Measurements from ENCODE around the gene TSPAN17. TPM values are rescaled to one million over a fixed set of nuclear protein-coding genes. Genes with fewer than 3 reads are reported as not detected.

Gene TSPAN17, protein sequence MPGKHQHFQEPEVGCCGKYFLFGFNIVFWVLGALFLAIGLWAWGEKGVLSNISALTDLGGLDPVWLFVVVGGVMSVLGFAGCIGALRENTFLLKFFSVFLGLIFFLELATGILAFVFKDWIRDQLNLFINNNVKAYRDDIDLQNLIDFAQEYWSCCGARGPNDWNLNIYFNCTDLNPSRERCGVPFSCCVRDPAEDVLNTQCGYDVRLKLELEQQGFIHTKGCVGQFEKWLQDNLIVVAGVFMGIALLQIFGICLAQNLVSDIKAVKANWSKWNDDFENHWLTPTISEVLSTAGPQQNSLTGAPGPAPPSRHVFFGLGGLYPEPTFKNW
- total RNA-seq: 10 to 100 TPM; 44.6 to 48.0 TPM

DNA sequence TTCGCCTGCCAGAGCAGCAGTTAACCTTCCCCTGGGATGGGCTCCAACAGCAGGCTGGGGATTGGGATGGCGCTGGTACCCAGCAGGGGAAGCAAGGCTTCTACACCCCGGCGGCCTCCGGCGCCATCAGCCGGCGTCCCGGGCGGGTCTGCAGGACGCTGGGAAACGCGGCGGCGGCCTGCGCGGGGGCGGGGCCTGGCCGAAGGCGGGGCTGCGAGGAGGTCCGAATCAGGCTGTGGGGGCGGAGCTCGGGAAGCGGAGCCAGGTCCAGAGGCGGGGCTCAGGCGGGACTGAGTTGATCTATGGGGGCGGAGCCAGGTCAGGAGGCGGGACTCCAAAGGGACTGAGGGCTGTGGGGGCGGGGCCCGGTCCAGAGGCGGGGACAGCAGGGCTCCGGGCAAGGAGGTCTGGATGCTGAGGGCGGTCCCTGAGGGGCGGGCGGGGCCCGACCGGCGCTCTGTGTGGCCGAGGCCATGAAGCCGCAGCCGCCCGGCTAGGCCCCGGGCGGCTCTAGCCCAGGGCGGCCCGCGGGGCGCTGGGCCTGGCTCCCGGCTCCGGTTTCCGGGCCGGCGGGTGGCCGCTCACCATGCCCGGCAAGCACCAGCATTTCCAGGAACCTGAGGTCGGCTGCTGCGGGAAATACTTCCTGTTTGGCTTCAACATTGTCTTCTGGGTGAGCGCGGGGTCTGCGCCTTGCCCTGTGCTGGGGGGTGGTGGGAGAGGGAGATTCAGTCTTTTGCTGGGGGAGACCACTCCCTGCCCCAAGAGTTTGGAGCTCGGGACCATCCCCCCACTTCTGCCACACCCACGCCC, at the start of gene TSPAN17:
Gene TSPAN17 (plus strand): TSS at position 455 of the 813 bp plus-strand sequence. CDS start 132 bp downstream, at position 587.

DNA sequence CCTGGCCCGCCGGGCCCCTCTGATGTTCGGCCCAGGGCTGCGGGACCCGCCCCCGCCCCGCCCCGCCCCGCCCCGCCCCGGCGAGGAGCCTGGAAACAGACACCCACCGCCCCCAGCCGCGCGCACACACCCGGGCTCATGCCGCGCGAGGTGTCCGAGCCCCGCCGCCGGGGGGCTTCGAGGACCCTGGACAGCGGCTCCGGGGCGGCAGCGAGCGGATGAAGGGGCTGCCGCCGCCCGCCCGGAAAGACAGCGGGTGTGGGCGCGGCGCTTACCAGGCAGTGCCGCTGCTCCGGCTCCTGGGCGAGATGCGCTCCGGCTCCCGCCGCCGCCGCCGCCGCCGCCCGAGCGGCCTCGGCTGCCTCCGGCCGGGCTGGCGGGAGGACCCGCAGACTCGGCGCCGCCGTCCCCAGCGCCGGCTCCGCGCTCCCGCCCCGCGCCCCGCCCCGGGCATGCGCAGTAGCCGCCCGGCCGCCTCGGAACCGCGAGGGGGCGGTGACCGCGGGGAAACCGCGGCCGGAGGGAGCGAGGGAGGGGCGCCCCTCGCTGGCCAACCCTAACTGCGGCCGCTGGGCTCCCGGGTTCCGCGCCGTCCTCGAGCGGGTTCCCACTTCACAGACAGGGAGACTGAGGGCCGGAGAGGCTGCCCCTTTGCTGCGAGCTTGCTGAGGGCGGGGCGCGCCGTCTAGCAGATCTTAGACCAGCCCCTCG, 37.4 kb upstream of the TSPAN17 start, which contains the start of gene GPRIN1:
Gene GPRIN1 (minus strand): TSS at position 433 of the 711 bp plus-strand sequence. CDS start 10,322 bp downstream, outside the sequence.

DNA sequence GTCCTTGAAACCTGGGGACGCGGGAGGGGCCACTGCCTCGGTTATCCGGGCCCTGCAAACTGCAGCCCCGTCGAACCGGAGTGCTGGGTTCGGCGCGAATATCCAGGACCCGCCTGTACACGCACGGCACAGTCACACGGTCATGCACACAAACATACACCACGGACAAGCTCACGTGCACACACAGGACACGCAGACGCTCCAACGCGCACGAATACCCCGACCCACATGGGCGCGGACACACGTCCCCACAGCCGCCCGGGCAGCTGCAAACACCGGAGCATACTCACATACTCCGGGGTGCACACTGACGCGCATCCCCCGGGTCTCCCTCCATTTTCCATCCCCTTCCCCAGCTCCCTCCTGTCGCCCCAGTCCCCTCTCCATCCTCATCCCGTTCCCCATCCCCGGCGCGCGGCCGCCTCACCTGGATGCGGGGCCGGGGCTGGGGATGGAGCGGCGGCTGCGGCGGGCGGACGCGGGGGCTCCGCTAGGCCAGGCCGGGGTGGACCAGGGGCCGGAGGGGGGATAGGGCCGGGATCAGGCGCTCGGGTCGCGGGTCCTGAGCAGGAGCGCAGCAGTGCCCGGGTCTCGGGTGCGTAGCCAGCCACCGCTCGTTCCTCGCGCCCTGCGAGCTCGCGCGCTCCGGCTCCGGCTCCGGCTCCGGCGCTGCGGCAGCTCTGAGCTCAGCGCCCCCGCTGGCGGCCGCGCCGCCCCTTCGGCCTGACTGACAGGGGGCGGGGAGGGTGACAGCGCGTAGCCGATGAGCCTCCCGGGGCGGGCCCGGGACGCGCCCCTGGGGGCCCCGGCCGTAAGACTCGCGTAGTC, 17.2 kb upstream of the TSPAN17 start, which contains the start of the genes EIF4E1B and SNCB:
Gene EIF4E1B (plus strand): TSS at position 823 of the 828 bp plus-strand sequence. CDS start 12,113 bp downstream, outside the sequence.
Gene SNCB (minus strand): TSS at position 682 of the 828 bp plus-strand sequence. CDS start 880 bp downstream, outside the sequence.

Small RNA genes lying within 50 kb of the gene (microRNA-seq; reads per million reads assigned to microRNA genes)
- not detected for gene MIR4281 (ENCODE audit: borderline microRNAs expressed, borderline replicate concordance)

Other genes starting within 250 kb of the TSPAN17 start
- 10 to 100 TPM; 54.6 to 58.6 TPM for gene CLTB, start 230.9 kb upstream of the TSPAN17 start, total RNA-seq
- 10 to 100 TPM; 32.6 to 34.7 TPM for gene FAF2, start 199.1 kb upstream of the TSPAN17 start, total RNA-seq
- 100 to 1,000 TPM; 161 to 165 TPM for gene RNF44, start 110.1 kb upstream of the TSPAN17 start, total RNA-seq
- gene CDHR2, start 98.1 kb upstream of the TSPAN17 start, total RNA-seq: 1 to 10 TPM; 1.9 to 2.1 TPM
- gene GPRIN1, start 37.3 kb upstream of the TSPAN17 start, total RNA-seq: 1 to 10 TPM; 2.2 to 2.3 TPM
- not detected for gene SNCB, start 16.9 kb upstream of the TSPAN17 start, total RNA-seq
- not detected for gene EIF4E1B, start 16.8 kb upstream of the TSPAN17 start, total RNA-seq
- gene UNC5A, start 163.1 kb downstream of the TSPAN17 start, total RNA-seq: not detected